Mucosa of descending colon (tissue), 3 donors: ENCODE data around the gene LRP1B. TPM values are rescaled to one million over a fixed set of nuclear protein-coding genes. Genes with fewer than 3 reads are reported as not detected.

Source experiments
- ATAC-seq: fragments of 200-7000 bp; cut with Tn5 transposase; one replicate; pipeline ENCODE4 v1.9.1; 2020; ENCODE audit warnings: mild to moderate bottlenecking, moderate library complexity
- DNase-seq, 3 donors: peaks; one replicate each; pipeline ENCODE4 v3.0.0-alpha.2; 2020
- H3K36me3 ChIP-seq: fragments of 200-600 bp; one replicate; pipeline ENCODE4 v1.8.0; 2021; ENCODE audit warnings: low read depth, mild to moderate bottlenecking
- H3K4me1 ChIP-seq: fragments of 200-600 bp; one replicate; pipeline ENCODE4 v1.8.0; 2021; ENCODE audit warnings: low read depth, mild to moderate bottlenecking
- H3K4me3 ChIP-seq: fragments of 200-600 bp; one replicate; pipeline ENCODE4 v1.8.0; 2021; ENCODE audit warnings: mild to moderate bottlenecking
- H3K9me3 ChIP-seq: fragments of 200-600 bp; one replicate; pipeline ENCODE4 v1.8.0; 2021; ENCODE audit warnings: mild to moderate bottlenecking
- intact Hi-C, 2 donors: fragments of 100-400 bp; cut with DNase I in 1 of 2; cut with micrococcal nuclease in 1 of 2; formaldehyde crosslinking; loops; one replicate each; pipeline versions ENCODE4 v1.11.0 to v1.11.1; 2022; cut with DNase I, micrococcal nuclease
- total RNA-seq, 3 donors: library from RNA; stranded (reverse); fragmentation: NEBNext Ultra II Directional in 2 of 3; extraction: Animal tissue kit (Norgen Biotek cat#: 25700) in 2 of 3; gene quantifications; one replicate each; pipeline versions ENCODE4 v1.2.1 to v1.2.4, GENCODE V29; 2021 to 2023
- TF ChIP-seq, protein P1 (sequence below): fragments of 200-600 bp; IDR thresholded peaks from one replicate; pipeline ENCODE4 v1.8.0; 2022; ENCODE audit warnings: antibody characterized with exemption, mild to moderate bottlenecking
- donor health status: DM: no; HTN: no; CAD: no; lungs with moderate emphysema.
- donor health status: DM: no; HTN: no; CAD: no.
- donor health status: DM: no; HTN: yes; CAD: no.

The LRP1B gene
- total RNA-seq, 3 donors from 2014 or later, result 0.12 to 1.6 (median 0.20) TPM

DNA sequence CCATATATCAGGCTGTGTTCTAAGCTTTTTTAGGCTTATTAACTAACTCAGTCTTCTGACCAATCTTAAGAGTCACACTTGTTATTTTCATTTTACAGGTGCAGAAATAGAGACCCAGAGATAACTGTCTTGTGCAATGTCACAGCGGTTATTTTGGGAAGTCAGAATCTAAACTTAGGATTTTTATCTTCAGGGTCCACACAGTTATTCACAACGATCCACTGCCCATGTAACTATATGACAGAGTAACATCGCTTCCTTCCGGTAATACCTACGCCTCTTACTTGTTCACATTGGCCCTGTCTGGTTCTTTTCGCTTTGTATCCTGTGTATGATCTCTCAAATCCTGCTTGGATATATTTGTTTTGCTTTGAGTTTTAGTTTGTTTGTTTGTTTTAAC, 631.7 kb downstream of the LRP1B start:
- ATAC-seq, result no peak
- Histone ChIP-seq H3K4me1 (no peaks in the 10 kb centered on the region), H3K9me3 (no peaks in the 10 kb centered on the region), H3K36me3 (no peaks in the 10 kb centered on the region), H3K4me3 (no peak overlapping the region)
- no peak for DNase-seq
- TF ChIP-seq, protein P1, sequence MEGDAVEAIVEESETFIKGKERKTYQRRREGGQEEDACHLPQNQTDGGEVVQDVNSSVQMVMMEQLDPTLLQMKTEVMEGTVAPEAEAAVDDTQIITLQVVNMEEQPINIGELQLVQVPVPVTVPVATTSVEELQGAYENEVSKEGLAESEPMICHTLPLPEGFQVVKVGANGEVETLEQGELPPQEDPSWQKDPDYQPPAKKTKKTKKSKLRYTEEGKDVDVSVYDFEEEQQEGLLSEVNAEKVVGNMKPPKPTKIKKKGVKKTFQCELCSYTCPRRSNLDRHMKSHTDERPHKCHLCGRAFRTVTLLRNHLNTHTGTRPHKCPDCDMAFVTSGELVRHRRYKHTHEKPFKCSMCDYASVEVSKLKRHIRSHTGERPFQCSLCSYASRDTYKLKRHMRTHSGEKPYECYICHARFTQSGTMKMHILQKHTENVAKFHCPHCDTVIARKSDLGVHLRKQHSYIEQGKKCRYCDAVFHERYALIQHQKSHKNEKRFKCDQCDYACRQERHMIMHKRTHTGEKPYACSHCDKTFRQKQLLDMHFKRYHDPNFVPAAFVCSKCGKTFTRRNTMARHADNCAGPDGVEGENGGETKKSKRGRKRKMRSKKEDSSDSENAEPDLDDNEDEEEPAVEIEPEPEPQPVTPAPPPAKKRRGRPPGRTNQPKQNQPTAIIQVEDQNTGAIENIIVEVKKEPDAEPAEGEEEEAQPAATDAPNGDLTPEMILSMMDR, result no peak
- intact Hi-C loops, result no loop called here

DNA sequence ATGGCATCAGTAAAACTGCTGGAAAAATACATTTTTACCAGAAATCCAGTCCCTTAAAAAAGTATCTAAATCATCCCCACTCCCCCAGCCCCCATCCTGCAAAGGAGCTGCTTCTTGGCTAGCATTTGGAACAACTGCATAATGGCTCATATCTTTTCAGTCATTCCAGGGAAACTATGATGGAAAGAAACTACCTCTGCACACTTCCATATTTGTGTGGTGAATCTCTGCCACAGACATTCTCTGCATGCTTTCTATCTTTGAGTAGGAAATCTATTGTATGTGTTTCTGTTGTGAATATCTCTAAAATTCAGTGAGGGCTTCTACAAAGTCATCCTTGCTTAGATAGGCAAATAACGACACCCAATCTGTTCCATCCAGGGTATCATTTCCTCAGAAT, 632.3 kb downstream of the LRP1B start:
- intact Hi-C loops, result no loop called here

DNA sequence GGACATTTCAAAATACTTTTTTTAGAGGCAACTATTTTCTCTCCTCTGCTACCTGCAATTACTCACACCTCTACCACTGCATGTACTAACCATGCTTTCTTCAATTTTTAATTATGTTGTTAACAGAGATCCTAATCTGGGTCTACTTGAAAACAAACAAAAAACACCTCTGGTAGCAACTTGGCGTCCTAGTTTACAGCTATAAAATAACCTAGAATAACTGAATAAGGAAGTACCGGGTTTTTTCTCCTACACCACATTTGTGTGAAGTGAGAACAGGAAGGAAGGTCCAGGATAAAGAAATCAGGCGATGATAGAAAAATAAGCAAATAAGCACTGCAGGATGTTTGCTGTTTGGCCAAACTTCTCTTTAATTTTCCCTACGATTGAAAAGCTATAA, 633.5 kb downstream of the LRP1B start:
- Histone ChIP-seq H3K9me3 (no peaks in the 10 kb centered on the region), H3K4me3 (no peak overlapping the region), H3K36me3 (no peaks in the 10 kb centered on the region), H3K4me1 (no peaks in the 10 kb centered on the region)
- intact Hi-C loops, result no loop called here
- TF ChIP-seq, protein P1, result no peak
- no peak for DNase-seq
- ATAC-seq, result no peak

More for the DNA sequence above, 632.3 kb downstream of the LRP1B start:
- TF ChIP-seq, protein P1, result no peak
- DNase-seq (no peak), ATAC-seq (no peak)
- Histone ChIP-seq H3K9me3 (no peaks in the 10 kb centered on the region), H3K4me1 (no peaks in the 10 kb centered on the region), H3K4me3 (no peak overlapping the region), H3K36me3 (no peaks in the 10 kb centered on the region)

DNA sequence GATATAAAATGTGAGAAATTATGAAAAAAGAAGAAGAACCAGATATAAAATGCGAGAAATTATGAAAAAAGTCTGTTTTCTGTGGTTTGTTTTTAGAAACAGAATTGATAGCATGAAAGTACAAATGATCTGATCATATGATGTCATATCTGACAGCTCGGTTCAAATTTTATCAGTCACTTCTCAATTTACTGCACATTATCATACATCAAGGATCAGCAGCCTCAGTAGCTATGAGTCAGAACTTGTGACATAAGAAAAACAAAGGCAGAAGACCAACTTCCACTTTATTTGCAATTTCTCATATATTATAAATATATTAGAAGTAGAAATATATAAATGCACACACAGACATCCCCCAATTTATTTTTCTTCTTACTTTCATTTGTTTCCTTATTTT, 634.0 kb downstream of the LRP1B start:
- no peak for ATAC-seq
- H3K4me1 ChIP-seq, result no peaks in the 10 kb centered on the region
- H3K4me3 ChIP-seq, result no peak overlapping the region
- H3K36me3 ChIP-seq, result no peaks in the 10 kb centered on the region
- intact Hi-C loops, result no loop called here
- TF ChIP-seq, protein P1, result no peak
- H3K9me3 ChIP-seq, result no peaks in the 10 kb centered on the region
- no peak for DNase-seq

DNA sequence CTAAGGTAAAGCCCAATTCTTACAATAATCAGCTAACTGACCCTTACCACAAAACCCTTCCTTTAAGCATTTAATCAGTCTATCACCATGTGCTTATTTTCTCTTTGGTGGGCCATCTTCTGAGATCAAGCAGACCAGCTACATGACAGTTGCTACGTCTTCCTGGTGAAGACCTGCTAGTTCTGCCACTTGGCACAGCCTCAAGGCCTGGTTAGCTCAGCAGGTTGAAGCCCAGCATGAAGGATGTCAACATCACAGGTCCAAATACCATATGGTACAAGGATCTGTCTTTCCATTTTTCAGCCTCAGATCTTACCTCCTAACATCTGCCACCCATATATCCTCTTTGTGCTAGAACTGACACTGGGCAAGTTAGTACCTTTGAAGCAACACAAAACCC, 636.9 kb downstream of the LRP1B start:
- no peaks in the 10 kb centered on the region for H3K36me3 ChIP-seq
- TF ChIP-seq, protein P1, result no peak
- ATAC-seq (no peak), DNase-seq (no peak)
- no peaks in the 10 kb centered on the region for H3K4me1 ChIP-seq
- intact Hi-C loops, result no loop called here
- H3K9me3 ChIP-seq, result no peaks in the 10 kb centered on the region
- H3K4me3 ChIP-seq, result no peak overlapping the region

DNA sequence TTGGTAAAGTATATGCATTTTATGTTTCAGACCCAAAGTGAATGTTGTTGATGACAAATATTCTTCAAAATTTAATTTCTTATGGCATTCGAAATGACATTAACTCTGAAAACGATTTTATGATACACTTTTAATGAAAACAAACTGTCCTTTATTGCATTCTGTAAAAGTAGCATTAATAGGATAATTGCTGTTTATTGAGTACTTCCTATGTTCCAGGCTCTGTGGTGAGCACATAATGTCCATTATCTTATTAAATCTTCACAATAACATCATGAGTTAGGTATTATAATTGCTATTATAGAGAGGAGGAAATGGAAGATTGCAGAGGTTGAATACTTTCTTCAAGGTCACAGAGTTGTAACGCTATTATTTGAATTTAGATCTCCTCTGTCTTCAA, 638.0 kb downstream of the LRP1B start:
- Histone ChIP-seq H3K36me3 (no peaks in the 10 kb centered on the region), H3K9me3 (no peaks in the 10 kb centered on the region), H3K4me3 (no peak overlapping the region), H3K4me1 (no peaks in the 10 kb centered on the region)
- intact Hi-C loops, result no loop called here
- TF ChIP-seq, protein P1, result no peak
- DNase-seq, result no peak
- no peak for ATAC-seq
